H1 (cell line): ENCODE data around the gene ZNF318.

ENCODE experiments used
- CBX8 ChIP-seq: fragments of 300-800, 300-1000 bp; sonication (generic); IDR thresholded peaks from 2 replicates; pipeline ENCODE4 v1.7.1; 2016; ENCODE audit warnings: low read depth, low read length, borderline replicate concordance
- CHD2 ChIP-seq: IDR thresholded peaks from 2 replicates; pipeline ENCODE4 v1.6.1; 2012; ENCODE audit warnings: low read length, improper control_type of control experiment
- KDM1A ChIP-seq: fragments of 200-600, 300-600 bp; sonication (generic); IDR thresholded peaks from 2 replicates; pipeline ENCODE4 v1.7.1; 2016; ENCODE audit warnings: mild to moderate bottlenecking, low read length, borderline replicate concordance
- POLR2A ChIP-seq, 2 experiments: IDR thresholded peaks; 1 replicate in 1 of 2; 2 replicates in 1 of 2; pipeline ENCODE4 v1.6.1; 2011; ENCODE audit warnings: low read depth in 2 of 2, low read length in 2 of 2, mild to moderate bottlenecking in 2 of 2; ENCODE audit errors: control extremely low read depth in 1 of 2
- TCF12 ChIP-seq: IDR thresholded peaks from 2 replicates; pipeline ENCODE4 v1.6.1; 2011; ENCODE audit warnings: low read depth, mild to moderate bottlenecking, low read length
- YY1 ChIP-seq: IDR thresholded peaks from 2 replicates; pipeline ENCODE4 v1.6.1; 2011; ENCODE audit warnings: low read depth, mild to moderate bottlenecking, low read length
- TF ChIP-seq, protein P1 (sequence below), 3 experiments: IDR thresholded peaks; 1 replicate in 2 of 3; 2 replicates in 1 of 3; pipeline versions ENCODE4 v1.5.1 to v1.6.1; 2011; ENCODE audit warnings: low read length in 3 of 3, mild to moderate bottlenecking in 3 of 3, inconsistent platforms in 2 of 3, low read depth in 1 of 3, moderate library complexity in 1 of 3; ENCODE audit not compliant: insufficient read depth in 1 of 3; ENCODE audit errors: control extremely low read depth in 1 of 3
- TF ChIP-seq, protein P2 (sequence below): IDR thresholded peaks from 2 replicates; pipeline ENCODE4 v1.6.1; 2012; ENCODE audit warnings: inconsistent platforms
- TF ChIP-seq, protein P3 (sequence below): IDR thresholded peaks from 2 replicates; pipeline ENCODE4 v1.6.1; 2011; ENCODE audit warnings: low read length, improper control_type of control experiment

DNA sequence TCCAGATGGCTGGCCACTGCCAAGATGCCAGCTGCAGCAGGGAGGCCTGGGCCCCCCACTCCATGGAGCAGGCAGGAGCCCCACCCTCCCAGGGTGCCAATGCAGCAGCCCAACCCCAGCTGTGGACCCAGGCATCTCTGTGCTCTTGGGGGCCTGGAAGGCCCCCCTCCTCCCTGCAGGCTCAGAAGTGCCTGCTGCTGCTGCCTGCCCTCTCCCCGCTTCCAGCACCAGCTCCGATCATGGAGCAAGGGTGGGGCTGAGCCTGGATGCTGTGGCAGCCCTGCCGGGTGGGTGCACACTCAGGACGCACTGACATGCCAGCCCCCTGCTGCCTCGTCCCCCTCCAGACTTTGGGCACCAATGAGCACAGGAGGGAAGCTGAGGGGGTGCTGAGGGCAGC lies 43.1 kb upstream of the ZNF318 start:
- no peak for TF ChIP-seq YY1
- TF ChIP-seq, protein P1, sequence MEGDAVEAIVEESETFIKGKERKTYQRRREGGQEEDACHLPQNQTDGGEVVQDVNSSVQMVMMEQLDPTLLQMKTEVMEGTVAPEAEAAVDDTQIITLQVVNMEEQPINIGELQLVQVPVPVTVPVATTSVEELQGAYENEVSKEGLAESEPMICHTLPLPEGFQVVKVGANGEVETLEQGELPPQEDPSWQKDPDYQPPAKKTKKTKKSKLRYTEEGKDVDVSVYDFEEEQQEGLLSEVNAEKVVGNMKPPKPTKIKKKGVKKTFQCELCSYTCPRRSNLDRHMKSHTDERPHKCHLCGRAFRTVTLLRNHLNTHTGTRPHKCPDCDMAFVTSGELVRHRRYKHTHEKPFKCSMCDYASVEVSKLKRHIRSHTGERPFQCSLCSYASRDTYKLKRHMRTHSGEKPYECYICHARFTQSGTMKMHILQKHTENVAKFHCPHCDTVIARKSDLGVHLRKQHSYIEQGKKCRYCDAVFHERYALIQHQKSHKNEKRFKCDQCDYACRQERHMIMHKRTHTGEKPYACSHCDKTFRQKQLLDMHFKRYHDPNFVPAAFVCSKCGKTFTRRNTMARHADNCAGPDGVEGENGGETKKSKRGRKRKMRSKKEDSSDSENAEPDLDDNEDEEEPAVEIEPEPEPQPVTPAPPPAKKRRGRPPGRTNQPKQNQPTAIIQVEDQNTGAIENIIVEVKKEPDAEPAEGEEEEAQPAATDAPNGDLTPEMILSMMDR (IDR thresholded peaks at IDR 0.05; ENCODE audit: control extremely low read depth in 1 of 3, insufficient read depth in 1 of 3, low read depth in 1 of 3, low read length in 3 of 3): no peak
- no peak for TF ChIP-seq POLR2A (IDR thresholded peaks at IDR 0.05; ENCODE audit: control extremely low read depth in 1 of 2, low read depth in 2 of 2, low read length in 2 of 2)
- TF ChIP-seq CBX8: no peak
- TF ChIP-seq KDM1A: no peak
- TF ChIP-seq, protein P2, sequence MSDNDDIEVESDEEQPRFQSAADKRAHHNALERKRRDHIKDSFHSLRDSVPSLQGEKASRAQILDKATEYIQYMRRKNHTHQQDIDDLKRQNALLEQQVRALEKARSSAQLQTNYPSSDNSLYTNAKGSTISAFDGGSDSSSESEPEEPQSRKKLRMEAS: no peak
- TF ChIP-seq, protein P3, sequence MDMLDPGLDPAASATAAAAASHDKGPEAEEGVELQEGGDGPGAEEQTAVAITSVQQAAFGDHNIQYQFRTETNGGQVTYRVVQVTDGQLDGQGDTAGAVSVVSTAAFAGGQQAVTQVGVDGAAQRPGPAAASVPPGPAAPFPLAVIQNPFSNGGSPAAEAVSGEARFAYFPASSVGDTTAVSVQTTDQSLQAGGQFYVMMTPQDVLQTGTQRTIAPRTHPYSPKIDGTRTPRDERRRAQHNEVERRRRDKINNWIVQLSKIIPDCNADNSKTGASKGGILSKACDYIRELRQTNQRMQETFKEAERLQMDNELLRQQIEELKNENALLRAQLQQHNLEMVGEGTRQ: no peak
- TF ChIP-seq TCF12: no peak
- TF ChIP-seq CHD2: no peak
